Suprapubic skin (tissue), 4 donors: ENCODE results near the gene SNUPN. TPM values are rescaled to one million over a fixed set of nuclear protein-coding genes. Genes with fewer than 3 reads are reported as not detected.

ENCODE experiments used
- DNase-seq, 2 donors: peaks; one replicate each; pipeline ENCODE4 v3.0.0-alpha.2; 2019; ENCODE audit warnings: low spot score in 2 of 2
- H3K27ac ChIP-seq: fragments of 200-600 bp; sonication (generic); one replicate; pipeline ENCODE4 v1.5.1; 2019
- H3K27me3 ChIP-seq: fragments of 200-600 bp; sonication (generic); one replicate; pipeline ENCODE4 v1.5.1; 2019
- H3K36me3 ChIP-seq: fragments of 200-600 bp; sonication (generic); one replicate; pipeline ENCODE4 v1.5.1; 2019
- H3K4me1 ChIP-seq: fragments of 200-600 bp; sonication (generic); one replicate; pipeline ENCODE4 v1.5.1; 2019
- H3K4me3 ChIP-seq: fragments of 200-600 bp; sonication (generic); one replicate; pipeline ENCODE4 v1.5.1; 2019; ENCODE audit warnings: mild to moderate bottlenecking
- H3K9me3 ChIP-seq: fragments of 200-600 bp; sonication (generic); one replicate; pipeline ENCODE4 v1.5.1; 2019
- EP300 ChIP-seq: sonication (generic); formaldehyde crosslinking; IDR thresholded peaks from one replicate; pipeline ENCODE4 v1.6.1; 2017; ENCODE audit warnings: antibody characterized with exemption
- POLR2A ChIP-seq, 2 donors: fragments of 450-650 bp; IDR thresholded peaks; one replicate each; pipeline ENCODE4 v1.6.1; 2017; ENCODE audit warnings: antibody characterized with exemption in 2 of 2, mild to moderate bottlenecking in 2 of 2, moderate library complexity in 2 of 2
- POLR2AphosphoS5 ChIP-seq, 3 donors: sonication (generic); formaldehyde crosslinking; IDR thresholded peaks; one replicate each; pipeline ENCODE4 v1.6.1; 2017; ENCODE audit warnings: antibody characterized with exemption in 3 of 3
- WGBS: methylation state at CpG from one replicate; pipeline ENCODE4 v1.1.5; 2018; 5-methylcytosine and 5-hydroxymethylcytosine counted together
- total RNA-seq, 4 donors: library from RNA; depleted of rRNA; stranded (reverse); fragments of >200 nt; gene quantifications; one replicate each; pipeline ENCODE4 v1.1.0, GENCODE V29; 2016
- TF ChIP-seq, protein P1 (sequence below), 2 donors: fragments of 200-600 bp in 1 of 2; fragments of 450-650 bp in 1 of 2; sonication (generic) in 1 of 2; IDR thresholded peaks; one replicate each; pipeline ENCODE4 v1.5.1; 2016 to 2019; ENCODE audit warnings: antibody characterized with exemption in 2 of 2, mild to moderate bottlenecking in 1 of 2, moderate library complexity in 1 of 2

SNUPN gene
- total RNA-seq, 4 donors from 2014 or later, result 12.8 to 31.7 (median 17.5) TPM

DNA sequence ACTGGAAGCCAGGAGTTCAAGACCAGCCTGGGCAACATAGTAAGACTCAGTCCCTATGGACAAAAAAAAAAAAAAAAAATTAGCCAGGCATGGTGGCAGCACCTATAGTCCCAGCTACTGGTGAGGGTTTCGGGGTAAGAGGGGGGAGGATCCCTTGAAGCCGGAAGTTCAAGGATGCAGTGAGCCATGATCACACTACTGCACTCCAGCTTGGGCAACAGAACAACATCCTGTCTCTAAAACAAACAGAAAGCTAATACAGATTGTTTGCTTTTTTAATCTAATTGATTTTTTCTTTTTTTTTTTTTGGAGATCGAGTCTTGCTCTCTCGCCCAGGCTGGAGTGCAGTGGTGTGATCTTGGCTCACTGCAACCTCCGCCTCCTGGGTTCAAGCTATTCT lies 16.1 kb upstream of the SNUPN start:
- Histone ChIP-seq H3K9me3 (no peaks in the 10 kb centered on the region), H3K27ac (no peak overlapping the region), H3K4me1 (peaks cover 52% of the 10 kb centered on the region), H3K36me3 (peaks cover 6% of the 10 kb centered on the region), H3K4me3 (no peak overlapping the region), H3K27me3 (no peaks in the 10 kb centered on the region)
- no peak for DNase-seq
- WGBS, result 84% methylated on average over 5 of the region's 5 CpGs
- TF ChIP-seq, protein P1, sequence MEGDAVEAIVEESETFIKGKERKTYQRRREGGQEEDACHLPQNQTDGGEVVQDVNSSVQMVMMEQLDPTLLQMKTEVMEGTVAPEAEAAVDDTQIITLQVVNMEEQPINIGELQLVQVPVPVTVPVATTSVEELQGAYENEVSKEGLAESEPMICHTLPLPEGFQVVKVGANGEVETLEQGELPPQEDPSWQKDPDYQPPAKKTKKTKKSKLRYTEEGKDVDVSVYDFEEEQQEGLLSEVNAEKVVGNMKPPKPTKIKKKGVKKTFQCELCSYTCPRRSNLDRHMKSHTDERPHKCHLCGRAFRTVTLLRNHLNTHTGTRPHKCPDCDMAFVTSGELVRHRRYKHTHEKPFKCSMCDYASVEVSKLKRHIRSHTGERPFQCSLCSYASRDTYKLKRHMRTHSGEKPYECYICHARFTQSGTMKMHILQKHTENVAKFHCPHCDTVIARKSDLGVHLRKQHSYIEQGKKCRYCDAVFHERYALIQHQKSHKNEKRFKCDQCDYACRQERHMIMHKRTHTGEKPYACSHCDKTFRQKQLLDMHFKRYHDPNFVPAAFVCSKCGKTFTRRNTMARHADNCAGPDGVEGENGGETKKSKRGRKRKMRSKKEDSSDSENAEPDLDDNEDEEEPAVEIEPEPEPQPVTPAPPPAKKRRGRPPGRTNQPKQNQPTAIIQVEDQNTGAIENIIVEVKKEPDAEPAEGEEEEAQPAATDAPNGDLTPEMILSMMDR (IDR thresholded peaks at IDR 0.05), result no peak
- TF ChIP-seq POLR2AphosphoS5 (IDR thresholded peaks at IDR 0.05), result no peak
- TF ChIP-seq POLR2A (IDR thresholded peaks at IDR 0.05), result no peak
- no peak for TF ChIP-seq EP300

DNA sequence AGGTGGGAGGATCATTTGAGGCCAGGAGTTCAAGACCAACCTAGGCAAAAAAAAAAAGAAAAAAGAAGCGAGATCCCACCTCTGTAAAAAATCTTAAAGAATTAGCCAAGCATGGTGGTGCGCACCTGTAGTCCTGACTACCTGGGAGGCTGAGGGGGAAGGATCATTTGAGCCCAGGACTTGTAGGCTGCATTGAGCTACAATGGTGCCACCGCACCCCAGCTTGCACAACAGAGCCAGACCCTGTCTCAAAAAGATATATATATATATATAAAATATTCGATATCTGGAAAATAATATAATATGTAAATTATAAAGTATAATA lies 15.6 kb upstream of the SNUPN start:
- H3K4me1 ChIP-seq, result peaks cover 52% of the 10 kb centered on the region
- DNase-seq, result no peak
- peaks cover 6% of the 10 kb centered on the region for H3K36me3 ChIP-seq
- peak overlapping the region; percentile 96 for H3K27ac ChIP-seq
- H3K27me3 ChIP-seq, result no peaks in the 10 kb centered on the region
- 74% methylated on average over 4 of the region's 4 CpGs for WGBS
- no peak for TF ChIP-seq POLR2AphosphoS5 (IDR thresholded peaks at IDR 0.05)
- TF ChIP-seq EP300, result no peak
- TF ChIP-seq, protein P1 (IDR thresholded peaks at IDR 0.05), result no peak
- no peak for TF ChIP-seq POLR2A (IDR thresholded peaks at IDR 0.05)
- H3K9me3 ChIP-seq, result no peaks in the 10 kb centered on the region
- peak overlapping the region; percentile 85 for H3K4me3 ChIP-seq

DNA sequence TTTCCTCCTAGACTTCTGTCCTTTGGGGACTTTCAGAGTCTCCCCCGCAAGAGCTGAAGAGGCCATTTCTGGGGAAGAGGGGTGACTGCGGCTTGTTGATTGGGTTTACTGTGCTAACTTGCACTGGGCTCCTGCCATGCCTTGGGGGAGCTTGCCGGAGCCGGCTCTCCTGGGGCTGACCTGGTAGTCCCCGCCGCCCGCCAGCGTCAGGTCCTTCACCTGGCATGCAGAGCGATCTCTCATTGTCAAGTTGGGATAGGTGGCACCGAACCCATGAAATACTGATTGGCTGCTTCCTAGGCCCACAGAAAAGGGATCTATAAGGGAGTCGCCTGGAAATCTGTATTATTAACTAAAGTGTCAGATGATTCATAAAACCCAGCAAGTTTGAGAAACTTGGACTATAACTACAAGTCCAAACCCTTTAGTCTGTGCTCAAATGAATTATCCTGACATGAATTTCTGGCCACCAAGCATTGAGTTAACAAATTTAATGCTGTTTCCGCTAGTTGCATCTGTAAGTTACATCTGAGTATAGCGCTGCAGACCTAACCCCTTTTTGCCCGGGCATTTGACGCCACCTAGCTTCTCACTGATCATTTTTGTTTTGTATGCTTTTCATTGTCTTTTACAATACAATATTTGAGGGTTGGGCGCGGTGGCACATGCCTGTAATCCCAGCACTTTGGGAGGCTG lies 15.1 kb upstream of the SNUPN start:
- WGBS, result 6% methylated on average over 15 of the region's 17 CpGs
- H3K4me1 ChIP-seq, result peaks cover 50% of the 10 kb centered on the region
- DNase-seq, result peak in 1 of 2 donors; percentile 83

DNA sequence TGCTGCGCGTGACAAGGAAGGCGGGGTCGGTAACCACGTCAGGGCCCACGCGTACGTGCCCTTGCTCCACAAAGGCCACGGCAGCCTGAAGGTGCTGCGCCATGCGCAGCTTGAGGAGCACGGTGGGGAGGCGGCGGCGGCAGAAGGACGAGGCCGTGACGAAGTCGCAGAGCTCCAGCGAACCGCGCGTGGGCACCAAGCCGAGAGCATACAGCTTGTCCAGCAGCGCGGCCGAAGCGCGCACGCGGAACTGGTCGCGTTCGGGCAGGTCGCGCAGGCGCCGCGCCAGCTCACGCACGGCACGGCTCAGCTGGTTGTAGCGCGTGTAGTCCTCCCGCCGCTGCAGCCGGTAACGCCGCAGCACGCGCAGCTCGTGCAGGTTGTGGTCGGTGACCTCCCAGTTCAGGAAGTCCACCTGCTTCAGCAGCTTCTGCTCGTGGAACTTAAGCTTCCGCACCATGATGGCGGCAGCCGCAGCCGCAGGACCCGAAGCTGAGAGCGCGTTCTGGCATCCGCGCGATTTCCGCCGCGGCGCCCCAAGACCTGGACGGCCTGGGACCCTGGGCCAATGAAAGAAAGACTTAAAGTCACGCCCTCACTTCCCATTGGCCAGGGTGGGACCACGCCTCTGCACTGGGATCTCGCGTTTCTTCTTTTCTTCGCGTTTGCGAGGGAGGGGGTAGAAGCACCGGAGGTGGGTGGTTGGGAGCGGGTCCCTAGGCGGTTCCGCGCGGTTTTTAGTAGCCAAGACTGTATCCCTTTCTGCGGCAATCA lies 14.4 kb upstream of the SNUPN start, which contains the start of gene IMP3:
IMP3 (minus strand) TSS at position 516 of the 774 bp plus-strand sequence; CDS start at position 460, 56 bp downstream.
- peaks cover 52% of the 10 kb centered on the region for H3K4me1 ChIP-seq
- TF ChIP-seq POLR2AphosphoS5 (IDR thresholded peaks at IDR 0.05), result peak; percentile 92 to 97 (median 94)
- no peak for TF ChIP-seq EP300
- TF ChIP-seq POLR2A (IDR thresholded peaks at IDR 0.05), result peak; percentile 74 to 89
- WGBS, result 0% methylated on average over 4 of the region's 83 CpGs

More for the DNA sequence above, 15.1 kb upstream of the SNUPN start:
- peak overlapping the region; percentile 85 for H3K4me3 ChIP-seq
- H3K27ac ChIP-seq, result peak overlapping the region; percentile 96
- TF ChIP-seq POLR2AphosphoS5 (IDR thresholded peaks at IDR 0.05), result no peak
- no peak for TF ChIP-seq POLR2A (IDR thresholded peaks at IDR 0.05)
- TF ChIP-seq, protein P1 (IDR thresholded peaks at IDR 0.05), result no peak
- TF ChIP-seq EP300, result no peak
- no peaks in the 10 kb centered on the region for H3K9me3 ChIP-seq
- H3K27me3 ChIP-seq, result no peaks in the 10 kb centered on the region
- H3K36me3 ChIP-seq, result peaks cover 6% of the 10 kb centered on the region

DNA sequence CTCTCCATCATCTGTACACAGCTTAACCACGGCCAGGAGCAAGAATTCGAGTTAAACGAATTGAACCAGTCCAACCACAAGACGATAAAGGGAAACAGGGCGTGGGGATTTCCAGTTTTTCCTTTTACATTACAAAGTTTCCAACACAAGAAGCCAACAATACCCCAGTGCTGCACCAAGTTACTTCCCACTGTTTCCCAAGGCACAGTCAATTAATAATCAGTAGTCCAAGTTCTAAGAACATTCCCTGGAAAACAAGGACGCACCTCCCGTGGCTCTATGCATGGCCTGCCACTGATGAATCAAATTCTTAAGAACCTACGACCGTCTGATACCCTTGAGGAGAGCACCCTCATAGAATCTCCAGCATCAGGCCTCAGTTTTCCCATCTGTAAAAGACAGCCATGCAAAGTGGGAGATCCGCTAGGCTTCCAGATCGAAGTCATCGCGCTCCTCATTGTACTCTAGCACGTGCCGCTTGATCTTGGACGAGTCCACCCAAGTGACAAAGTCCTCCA lies 13.7 kb upstream of the SNUPN start:
- Histone ChIP-seq H3K4me1 (peaks cover 52% of the 10 kb centered on the region), H3K9me3 (no peaks in the 10 kb centered on the region), H3K27ac (peak overlapping the region; percentile 96), H3K4me3 (peak overlapping the region; percentile 85), H3K27me3 (no peaks in the 10 kb centered on the region), H3K36me3 (peaks cover 6% of the 10 kb centered on the region)
- under 1% methylated on average over 15 of the region's 16 CpGs for WGBS
- no peak for DNase-seq
- TF ChIP-seq POLR2AphosphoS5 (IDR thresholded peaks at IDR 0.05), result no peak
- TF ChIP-seq EP300, result no peak
- TF ChIP-seq, protein P1 (IDR thresholded peaks at IDR 0.05), result no peak
- TF ChIP-seq POLR2A (IDR thresholded peaks at IDR 0.05), result no peak

More for the DNA sequence above, 14.4 kb upstream of the SNUPN start, which contains the start of gene IMP3:
- H3K27me3 ChIP-seq, result no peaks in the 10 kb centered on the region
- peaks cover 6% of the 10 kb centered on the region for H3K36me3 ChIP-seq
- H3K9me3 ChIP-seq, result no peaks in the 10 kb centered on the region
- H3K27ac ChIP-seq, result peak within 1 kb of the TSS; percentile 96
- DNase-seq, result peak; percentile 98 to 99
- H3K4me3 ChIP-seq, result peak within 1 kb of the TSS; percentile 85
